NCI-H1417 treated with DMSO at 0.1 percent for 48 hours (cell line): ENCODE measurements around the gene RALGPS1.
"Not testable (repeated sequence)": the region's sequence is repeated elsewhere in the genome, so short reads cannot be mapped to it uniquely, and the experiment has no call there.

Experiments
- DNase-seq: peaks from one replicate; lab custom pipeline; 2025; lab: John Stamatoyannopoulos, UW

Gene RALGPS1

DNA sequence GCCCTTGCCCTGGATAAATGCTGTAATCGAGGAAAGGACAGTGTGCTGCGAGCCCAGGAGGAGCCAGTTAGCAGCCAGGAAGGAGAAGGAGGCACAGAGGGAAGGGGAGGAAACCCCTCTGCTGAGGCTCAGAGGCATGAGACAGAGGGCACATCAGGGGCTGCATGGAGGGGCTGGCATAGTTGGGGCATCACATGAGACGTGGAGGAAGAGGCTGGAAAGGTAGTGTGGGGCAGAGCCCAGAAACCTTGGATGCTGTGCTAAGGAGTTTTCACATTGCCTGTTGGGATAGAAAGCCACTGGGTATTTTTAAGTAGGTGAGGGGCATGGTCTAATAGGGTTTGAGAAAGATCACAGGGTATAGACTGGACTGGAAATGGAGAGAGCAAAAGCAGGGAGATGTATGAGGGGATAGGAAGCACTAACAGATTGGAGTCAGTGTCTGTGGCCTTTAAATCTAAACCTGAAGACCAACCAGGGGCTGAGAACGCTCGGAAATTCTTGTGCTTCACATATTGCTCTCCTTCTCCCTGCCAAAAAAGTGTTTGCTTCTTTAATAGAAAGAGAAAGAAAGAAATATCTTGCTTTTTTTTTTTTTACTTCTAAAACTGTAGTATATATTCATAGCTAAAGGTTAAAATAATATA is 240.9 kb downstream of the RALGPS1 start:
- DNase-seq = no peak

GRCh38 chr9:127158786-127159324 is 244.3 kb downstream of the RALGPS1 start:
- no peak for DNase-seq

DNA sequence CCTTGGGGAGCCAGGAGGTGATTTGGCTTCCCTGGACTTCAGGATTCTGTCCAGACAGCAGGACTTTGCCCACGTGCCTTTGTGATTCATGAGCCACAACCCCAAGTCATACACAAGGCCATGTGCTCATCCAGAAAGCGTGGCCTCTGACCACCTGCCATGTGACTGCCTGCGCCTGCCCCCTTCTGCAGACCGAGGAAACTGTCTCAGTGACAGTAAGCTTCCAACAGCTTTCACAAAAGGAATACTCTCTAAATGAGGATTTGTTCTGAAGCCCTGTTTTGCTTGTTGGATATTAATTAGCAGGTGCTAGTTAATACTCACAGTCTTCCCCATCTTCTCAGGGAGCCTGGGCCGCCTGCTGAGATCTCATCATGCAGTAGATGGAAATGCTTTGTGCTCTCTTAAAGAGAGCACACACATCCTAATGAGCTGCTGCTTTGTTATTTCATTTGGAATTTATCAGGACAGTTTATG is 244.8 kb downstream of the RALGPS1 start:
- no peak for DNase-seq

DNA sequence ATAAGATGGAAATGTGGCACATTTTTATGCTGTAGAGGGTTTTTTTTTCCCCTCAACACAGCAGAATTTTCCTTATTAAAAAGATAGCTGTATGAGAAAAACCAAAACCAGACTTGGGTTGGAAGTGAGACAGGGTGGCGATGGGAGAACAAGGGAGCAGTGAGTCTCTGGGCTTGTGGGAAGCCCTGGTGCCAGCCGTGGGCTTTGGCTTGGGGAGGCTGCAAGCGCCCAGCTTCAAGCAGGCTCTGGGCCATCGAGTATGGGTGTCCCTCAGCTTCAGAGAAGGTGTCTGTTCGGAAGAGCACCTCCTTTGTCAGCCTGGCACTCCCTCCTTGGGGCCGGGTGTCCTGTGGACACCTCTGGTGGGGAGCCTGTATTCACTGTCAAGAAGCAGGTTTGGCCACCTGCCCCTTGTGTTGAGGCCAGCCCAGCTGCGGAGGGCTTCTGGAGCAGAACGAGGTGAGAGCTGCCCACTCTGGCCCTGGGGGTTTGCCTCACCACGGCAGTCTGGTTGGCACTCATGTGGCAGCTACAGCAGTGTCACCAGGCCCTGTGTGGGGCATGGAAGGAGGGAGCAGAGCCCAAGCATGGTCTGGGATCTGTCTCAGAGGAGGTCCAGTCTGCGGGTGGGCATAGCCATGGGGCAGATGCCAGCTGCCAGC is 245.5 kb downstream of the RALGPS1 start:
- DNase-seq = no peak

DNA sequence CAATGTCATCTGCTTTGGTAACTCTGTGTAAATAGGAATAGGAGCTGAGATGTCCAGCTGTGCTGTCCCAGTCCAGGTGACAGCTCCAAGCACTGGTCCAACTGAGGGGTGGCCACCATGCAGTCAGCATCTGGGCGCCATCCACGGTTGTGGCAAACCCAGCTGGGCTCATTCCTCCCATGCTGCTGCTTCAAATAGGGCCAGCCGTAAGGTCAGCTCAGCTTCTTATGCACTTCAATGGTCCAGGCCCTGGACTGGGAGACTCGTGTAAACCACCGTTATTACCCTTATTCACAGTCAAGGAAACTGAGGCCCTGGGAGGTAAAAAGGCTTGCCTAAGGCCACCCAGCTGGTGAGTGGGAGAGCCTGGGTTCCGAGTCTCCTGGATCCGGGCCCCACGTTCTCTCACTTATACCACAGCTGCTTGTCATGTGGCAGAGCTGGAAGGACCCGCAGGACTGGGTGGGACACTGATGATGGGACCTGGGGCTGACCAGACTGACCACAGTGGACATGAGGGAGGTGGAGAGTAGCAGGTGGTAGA is 246.6 kb downstream of the RALGPS1 start:
- no peak for DNase-seq

- no peak for DNase-seq
These were observed 247.7 kb downstream of the RALGPS1 start for GRCh38 chr9:127162046-127162863.

GRCh38 chr9:127162864-127163365 is 248.3 kb downstream of the RALGPS1 start:
- no peak for DNase-seq

DNA sequence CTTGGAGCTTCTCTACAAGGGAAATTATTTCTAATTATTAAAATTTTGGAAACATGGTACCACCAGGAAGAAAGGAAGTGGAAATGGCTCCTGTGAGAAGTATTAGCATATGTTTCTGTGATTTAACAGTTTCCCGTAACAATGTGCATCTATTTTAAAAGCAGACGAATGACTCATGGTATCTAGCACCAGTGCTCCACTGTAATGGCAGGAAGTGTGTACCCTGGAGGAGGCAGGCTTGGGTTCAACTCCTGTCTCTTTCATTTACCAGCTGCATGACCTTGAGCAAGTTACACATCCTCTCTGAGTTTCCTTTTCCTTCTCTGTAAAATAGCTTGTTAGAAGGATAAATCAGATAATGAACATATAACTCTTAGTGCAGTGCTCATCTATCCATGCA is 248.8 kb downstream of the RALGPS1 start:
- no peak for DNase-seq

GRCh38 chr9:127165116-127165515 is 250.5 kb downstream of the RALGPS1 start:
- no peak for DNase-seq

DNA sequence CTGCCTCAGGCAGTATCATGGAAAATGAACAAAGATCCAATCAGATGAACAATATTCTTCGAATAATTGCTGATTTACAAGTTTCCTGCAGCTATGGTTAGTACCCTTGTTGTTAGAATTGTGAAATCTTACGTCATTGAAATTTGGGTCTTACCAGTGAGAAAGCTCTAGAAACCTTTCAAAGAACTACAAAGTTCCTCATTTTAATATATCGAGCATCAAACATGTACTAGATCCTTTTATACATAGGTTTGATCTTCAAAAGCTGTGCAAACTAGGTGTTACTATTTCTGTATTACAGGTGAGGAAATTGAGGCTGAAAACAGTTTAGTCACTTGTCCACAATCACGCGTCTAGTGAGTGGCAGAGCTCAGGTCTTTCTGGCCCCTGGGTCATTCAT is 251.5 kb downstream of the RALGPS1 start:
- no peak for DNase-seq

GRCh38 chr9:127166651-127167524 is 252.3 kb downstream of the RALGPS1 start:
- DNase-seq = no peak

GRCh38 chr9:127167560-127168326 is 253.2 kb downstream of the RALGPS1 start:
- no peak for DNase-seq

DNA sequence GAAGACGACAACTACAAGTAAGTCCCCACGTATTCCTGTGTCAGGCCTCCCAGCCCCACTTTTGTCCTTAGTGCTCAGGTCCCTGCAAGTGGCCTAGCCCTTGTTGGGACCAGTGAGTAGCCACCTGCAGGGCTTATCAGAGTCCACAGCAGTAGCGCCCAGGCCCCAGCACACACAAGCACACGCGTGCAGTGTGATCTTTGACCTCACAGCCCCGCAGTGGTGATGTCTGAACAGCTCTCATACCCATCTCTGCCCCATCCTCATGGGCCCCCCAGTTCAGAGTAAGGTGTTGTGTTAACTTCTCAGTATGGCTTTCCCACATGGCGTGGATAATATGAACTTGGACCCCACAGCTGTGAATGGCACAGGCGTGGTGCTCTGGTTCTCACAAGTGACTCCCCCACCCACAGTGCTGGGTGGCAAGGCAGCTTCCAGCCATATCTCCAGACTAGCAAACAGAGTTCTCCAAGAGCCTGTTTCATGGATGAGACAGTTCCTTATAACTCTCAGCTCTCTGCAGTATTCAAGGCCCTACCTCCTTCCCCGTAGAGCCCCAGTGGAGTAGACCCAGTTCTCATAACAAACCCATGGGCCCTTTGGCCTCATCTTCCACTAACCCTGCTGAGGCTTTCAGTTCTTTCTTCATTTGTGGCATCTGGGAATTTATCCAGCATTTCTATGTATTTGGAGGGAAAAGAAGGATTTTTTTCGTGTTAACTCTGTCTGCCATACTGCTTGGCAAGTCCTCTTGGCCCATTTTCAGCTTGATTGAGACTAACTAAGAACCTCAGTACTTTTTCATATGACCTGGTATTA is 254.4 kb downstream of the RALGPS1 start:
- DNase-seq = no peak

DNA sequence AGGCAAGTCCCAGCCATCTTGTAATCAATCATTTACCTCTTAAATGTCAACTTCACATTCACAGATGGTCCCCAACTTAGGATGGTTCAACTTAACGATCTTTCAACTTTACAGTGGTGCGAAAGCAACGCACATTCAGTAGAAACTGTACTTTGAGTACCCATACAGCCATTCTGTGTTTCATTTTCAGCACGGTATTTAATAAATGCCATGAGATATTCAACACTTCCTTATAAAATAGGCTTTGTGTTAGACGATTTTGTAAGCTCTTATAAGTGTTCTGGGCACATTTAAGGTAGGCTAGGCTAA is 254.9 kb downstream of the RALGPS1 start:
- no peak for DNase-seq

- DNase-seq = no peak
These were observed 255.5 kb downstream of the RALGPS1 start for GRCh38 chr9:127170103-127170502.

- no peak for DNase-seq
These were observed 256.1 kb downstream of the RALGPS1 start for GRCh38 chr9:127170652-127171051.

DNA sequence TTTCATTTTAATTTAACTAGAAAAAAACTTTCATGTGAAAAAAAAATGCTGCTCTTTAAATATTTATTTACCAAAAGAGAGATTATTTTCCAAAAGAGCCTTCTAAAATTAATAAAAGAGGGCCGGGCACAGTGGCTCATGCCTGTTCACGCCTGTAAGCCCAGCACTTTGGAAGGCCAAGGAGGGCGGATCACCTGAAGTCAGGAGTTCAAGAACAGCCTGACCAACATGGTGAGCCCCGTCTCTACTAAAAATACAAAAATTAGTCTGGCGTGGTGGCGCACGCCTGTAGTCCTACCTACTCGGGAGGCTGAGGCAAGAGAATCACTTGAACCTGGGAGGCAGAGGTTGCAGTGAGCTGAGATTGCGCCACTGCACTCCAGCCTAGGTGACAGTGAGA is 256.8 kb downstream of the RALGPS1 start:
- DNase-seq = not testable (repeated sequence)

DNA sequence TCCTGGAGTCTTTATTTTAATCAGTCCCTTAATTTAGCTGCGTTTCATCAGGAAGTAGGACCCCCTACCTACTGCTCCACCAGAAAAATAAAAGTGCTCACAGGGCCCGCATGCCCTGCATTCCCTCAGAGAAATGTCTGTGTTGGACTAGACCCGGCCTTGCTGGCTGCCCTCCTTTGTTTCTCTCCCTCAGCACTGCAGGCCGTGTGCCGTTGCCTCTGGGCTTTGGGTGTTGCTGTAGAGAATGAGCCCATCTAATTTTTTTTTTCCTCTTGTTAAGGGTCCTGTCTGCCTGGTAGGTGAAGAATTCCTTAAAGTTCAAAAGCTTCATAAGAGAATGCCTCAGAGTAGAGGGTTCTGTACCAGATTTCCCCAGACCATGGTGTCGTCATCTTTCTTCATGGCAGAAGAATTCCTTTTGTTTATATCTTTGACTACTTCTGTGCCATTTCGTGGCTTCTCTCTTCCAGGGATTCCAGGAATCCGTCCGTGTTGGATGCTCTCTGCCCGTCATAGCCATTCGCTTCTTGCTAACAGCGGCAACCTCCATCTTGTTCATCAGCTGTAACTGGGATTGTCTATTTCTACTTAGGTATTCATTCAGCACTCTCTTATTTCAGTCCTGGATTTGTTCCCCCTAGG is 257.6 kb downstream of the RALGPS1 start:
- DNase-seq = no peak

- DNase-seq = no peak
These were observed 258.5 kb downstream of the RALGPS1 start for GRCh38 chr9:127173063-127173462.
